Panc1 (cell line): ENCODE data around the gene M6PR. TPM values are rescaled to one million over a fixed set of nuclear protein-coding genes. Genes with fewer than 3 reads are reported as not detected.
A peak's percentile ranks its signal among the peaks of the same experiment; 100 is the strongest.
"Not testable (repeated sequence)": the region's sequence is repeated elsewhere in the genome, so short reads cannot be mapped to it uniquely, and the experiment has no call there.

Source experiments
- ATAC-seq: fragments of 200-7000 bp; cut with Tn5 transposase; 2 replicates; pipeline ENCODE4 v1.9.1; 2020; ENCODE audit warnings: mild to moderate bottlenecking, moderate library complexity
- BruUV-seq: library from RNA; stranded (reverse); fragments of 400-500 nt; replicated peaks from 2 replicates; lab custom pipeline; 2021; lab: Mats Ljungman, UMichigan
- CTCF ChIA-PET: fragments of 300-600 bp; sonication (Branson Sonifier 250); formaldehyde crosslinking; loops from one replicate; lab custom pipeline; 2022; ENCODE audit warnings: antibody characterized with exemption; lab: Charles Lee
- POLR2A ChIA-PET: fragments of 300-600 bp; sonication (Branson Sonifier 250); formaldehyde crosslinking; loops from one replicate; lab custom pipeline; 2022; ENCODE audit warnings: antibody characterized with exemption; lab: Charles Lee
- DNase-seq: peaks from one replicate; pipeline ENCODE4 v3.0.0-alpha.2; 2010; ENCODE audit warnings: low read depth, low spot score
- H3K27ac ChIP-seq: 2 replicates; pipeline ENCODE4 v1.5.1; 2011; ENCODE audit warnings: mild to moderate bottlenecking, low read length, inconsistent platforms
- H3K27me3 ChIP-seq: fragments of 200-500 bp; sonication (Bioruptor generic); 2 replicates; pipeline ENCODE4 v1.6.0; 2014; ENCODE audit warnings: low read length, inconsistent platforms; ENCODE audit not compliant: control insufficient read depth, insufficient read depth
- H3K36me3 ChIP-seq: fragments of 200-500 bp; sonication (Bioruptor generic); 2 replicates; pipeline ENCODE4 v1.5.1; 2014; ENCODE audit warnings: inconsistent platforms, mild to moderate bottlenecking, low read length, moderate library complexity; ENCODE audit not compliant: control insufficient read depth, insufficient read depth
- H3K4me1 ChIP-seq: 2 replicates; pipeline ENCODE4 v1.5.1; 2011; ENCODE audit warnings: inconsistent platforms, mild to moderate bottlenecking, low read length, moderate library complexity; ENCODE audit not compliant: control insufficient read depth, insufficient read depth
- H3K4me3 ChIP-seq, 2 experiments: 2 replicates each; pipeline ENCODE4 v1.5.1; 2011 to 2012; ENCODE audit warnings: low read depth in 2 of 2, low read length in 2 of 2, mild to moderate bottlenecking in 2 of 2, inconsistent platforms in 1 of 2, moderate library complexity in 1 of 2
- H3K9me3 ChIP-seq: fragments of 200-500 bp; sonication (Bioruptor generic); 2 replicates; pipeline ENCODE4 v1.5.1; 2014; ENCODE audit warnings: low read depth, mild to moderate bottlenecking, inconsistent platforms, low read length, moderate library complexity; ENCODE audit not compliant: control insufficient read depth, insufficient read depth
- CTCF ChIP-seq: fragments of 450-650 bp; IDR thresholded peaks from 2 replicates; pipeline ENCODE4 v1.5.1; 2017; ENCODE audit warnings: mild to moderate bottlenecking
- POLR2AphosphoS5 ChIP-seq: IDR thresholded peaks from 2 replicates; pipeline ENCODE4 v1.6.1; 2012; ENCODE audit warnings: mild to moderate bottlenecking, low read depth, low read length, moderate library complexity
- REST ChIP-seq, 2 experiments: IDR thresholded peaks; 2 replicates each; pipeline ENCODE4 v1.6.1; 2011 to 2012; ENCODE audit warnings: low read depth in 2 of 2, control low read depth in 1 of 2, low read length in 1 of 2, mild to moderate bottlenecking in 1 of 2, moderate library complexity in 1 of 2; ENCODE audit not compliant: insufficient read depth in 1 of 2
- SIN3A ChIP-seq: IDR thresholded peaks from 2 replicates; pipeline ENCODE4 v1.6.1; 2012; ENCODE audit warnings: low read depth, mild to moderate bottlenecking, low read length, moderate library complexity, borderline replicate concordance; ENCODE audit not compliant: insufficient read depth
- TCF7L2 ChIP-seq: IDR thresholded peaks from 2 replicates; pipeline ENCODE4 v1.6.1; 2011; ENCODE audit warnings: mild to moderate bottlenecking, low read depth, low read length, inconsistent platforms
- in situ Hi-C: cut with HindIII; loops from 2 replicates; pipeline ENCODE4 v1.10.0; 2016; ENCODE audit warnings: low sequenced_read_pairs, low pct_unique_long_range_greater_than_20kb
- intact Hi-C: fragments of 100-400 bp; cut with micrococcal nuclease; formaldehyde crosslinking; loops from one replicate; pipeline ENCODE4 v1.10.0; 2022; ENCODE audit not compliant: unreplicated experiment
- total RNA-seq: library from RNA; stranded (reverse); gene quantifications from one replicate; pipeline ENCODE4 v1.2.1, GENCODE V29; 2021; ENCODE audit not compliant: unreplicated experiment

Gene M6PR
- total RNA-seq, 1 experiment from 2014 or later, result 161 TPM

- H3K9me3 ChIP-seq, in situ Hi-C loops, CTCF ChIA-PET: not testable (repeated sequence)
Observed at GRCh38 chr12:8937842-8938442, 11.5 kb downstream of the M6PR start.

GRCh38 chr12:8936735-8937134 lies 12.7 kb downstream of the M6PR start:
- ATAC-seq (no peak), DNase-seq (no peak)
- POLR2A ChIA-PET, result no interaction called here
- H3K27ac ChIP-seq, result no peak overlapping the region
- no TSS peak for BruUV-seq
- no peak for TF ChIP-seq POLR2AphosphoS5
- no peak for TF ChIP-seq CTCF
- no peak for TF ChIP-seq SIN3A
- no peak for TF ChIP-seq REST (IDR thresholded peaks at IDR 0.05; ENCODE audit: insufficient read depth in 1 of 2, low read depth in 2 of 2, low read length in 1 of 2)
- TF ChIP-seq TCF7L2, result no peak
- no peak overlapping the region for H3K4me3 ChIP-seq
- no peaks in the 10 kb centered on the region for H3K4me1 ChIP-seq
- H3K9me3 ChIP-seq, result no peaks in the 10 kb centered on the region
- H3K27me3 ChIP-seq, result no peaks in the 10 kb centered on the region
- CTCF ChIA-PET, result no interaction called here
- in situ Hi-C loops (no loop called here), intact Hi-C loops (no loop called here)
- H3K36me3 ChIP-seq, result no peaks in the 10 kb centered on the region

More at GRCh38 chr12:8937842-8938442, 11.5 kb downstream of the M6PR start:
- DNase-seq, intact Hi-C loops, H3K4me1 ChIP-seq, H3K27ac ChIP-seq, ATAC-seq, BruUV-seq, H3K27me3 ChIP-seq, H3K4me3 ChIP-seq, H3K36me3 ChIP-seq: not testable (repeated sequence)
- TF ChIP-seq REST (IDR thresholded peaks at IDR 0.05; ENCODE audit: insufficient read depth in 1 of 2, low read depth in 2 of 2, low read length in 1 of 2), result 0 out of 4 replicates have a peak, but pooled peaks of 1 of the 2 experiments have one; percentile 27
- POLR2A ChIA-PET, result interaction anchor here (0.7 kb wide), 1 partner anchor 429 kb away, joined by 7 read pairs; no protein-coding TSS in a partner anchor

- POLR2A ChIA-PET, BruUV-seq, in situ Hi-C loops, DNase-seq, CTCF ChIA-PET, ATAC-seq, H3K4me3 ChIP-seq, H3K36me3 ChIP-seq, H3K9me3 ChIP-seq, H3K4me1 ChIP-seq, intact Hi-C loops, H3K27ac ChIP-seq, H3K27me3 ChIP-seq: not testable (repeated sequence)
Observed at GRCh38 chr12:8934080-8934479, 15.4 kb downstream of the M6PR start.

GRCh38 chr12:8932464-8932863 lies 17.0 kb downstream of the M6PR start:
- ATAC-seq, H3K27me3 ChIP-seq, H3K4me1 ChIP-seq, H3K9me3 ChIP-seq, in situ Hi-C loops, H3K36me3 ChIP-seq, intact Hi-C loops, BruUV-seq, POLR2A ChIA-PET, H3K4me3 ChIP-seq, DNase-seq, H3K27ac ChIP-seq, CTCF ChIA-PET: not testable (repeated sequence)
